Mesenteric fat pad (tissue), 1 donor: ENCODE data around the gene CAPZB. TPM values are rescaled to one million over a fixed set of nuclear protein-coding genes. Genes with fewer than 3 reads are reported as not detected.
"Not testable (repeated sequence)": the region's sequence is repeated elsewhere in the genome, so short reads cannot be mapped to it uniquely, and the experiment has no call there.

Experiments used
- DNase-seq: peaks from one replicate; pipeline ENCODE4 v3.0.0-alpha.2; 2020; ENCODE audit warnings: low spot score
- total RNA-seq: library from RNA; stranded (reverse); fragmentation: NEBNext Ultra II Directional; extraction: Animal tissue kit (Norgen Biotek cat#: 25700); gene quantifications from one replicate; pipeline ENCODE4 v1.2.1, GENCODE V29; 2021
- donor health status: DM: yes; HTN: yes; CAD: no.

The CAPZB gene
- total RNA-seq, 1 donor from 2014 or later = 260 TPM

GRCh38 chr1:19499887-19500286 is 14.5 kb upstream of the CAPZB start:
- DNase-seq = not testable (repeated sequence)

GRCh38 chr1:19497443-19497842 is 12.1 kb upstream of the CAPZB start:
- DNase-seq = not testable (repeated sequence)

GRCh38 chr1:19496527-19496874 is 11.2 kb upstream of the CAPZB start:
- DNase-seq = no peak

- DNase-seq = no peak
Measured at GRCh38 chr1:19495799-19496526, 10.6 kb upstream of the CAPZB start.

- no peak for DNase-seq
Measured at GRCh38 chr1:19495000-19495656, 9.8 kb upstream of the CAPZB start.

GRCh38 chr1:19493547-19493946 is 8.2 kb upstream of the CAPZB start:
- DNase-seq = no peak

GRCh38 chr1:19489996-19490395 is 4.7 kb upstream of the CAPZB start:
- no peak for DNase-seq

GRCh38 chr1:19488136-19488535 is 2.8 kb upstream of the CAPZB start:
- no peak for DNase-seq

GRCh38 chr1:19484798-19485361 is 459 bp downstream of the CAPZB start:
- DNase-seq = no peak

GRCh38 chr1:19484338-19484797 is 971 bp downstream of the CAPZB start:
- no peak for DNase-seq

- DNase-seq = no peak
Measured at GRCh38 chr1:19483691-19484090, 1.6 kb downstream of the CAPZB start.

GRCh38 chr1:19483261-19483660 is 2.1 kb downstream of the CAPZB start:
- no peak for DNase-seq

GRCh38 chr1:19481826-19482398 is 3.4 kb downstream of the CAPZB start:
- no peak for DNase-seq

GRCh38 chr1:19480282-19480681 is 5.1 kb downstream of the CAPZB start:
- no peak for DNase-seq

- DNase-seq = no peak
Measured at GRCh38 chr1:19479351-19480120, 5.8 kb downstream of the CAPZB start.

- no peak for DNase-seq
Measured at GRCh38 chr1:19478322-19478721, 7.0 kb downstream of the CAPZB start.

- DNase-seq = no peak
Measured at GRCh38 chr1:19477284-19478249, 7.8 kb downstream of the CAPZB start.

GRCh38 chr1:19476450-19477190 is 8.7 kb downstream of the CAPZB start:
- DNase-seq = no peak

- no peak for DNase-seq
Measured at GRCh38 chr1:19475296-19475695, 10.0 kb downstream of the CAPZB start.

- no peak for DNase-seq
Measured at GRCh38 chr1:19472174-19472573, 13.2 kb downstream of the CAPZB start.
